ENCODE results near the gene DNAH2.

DNA sequence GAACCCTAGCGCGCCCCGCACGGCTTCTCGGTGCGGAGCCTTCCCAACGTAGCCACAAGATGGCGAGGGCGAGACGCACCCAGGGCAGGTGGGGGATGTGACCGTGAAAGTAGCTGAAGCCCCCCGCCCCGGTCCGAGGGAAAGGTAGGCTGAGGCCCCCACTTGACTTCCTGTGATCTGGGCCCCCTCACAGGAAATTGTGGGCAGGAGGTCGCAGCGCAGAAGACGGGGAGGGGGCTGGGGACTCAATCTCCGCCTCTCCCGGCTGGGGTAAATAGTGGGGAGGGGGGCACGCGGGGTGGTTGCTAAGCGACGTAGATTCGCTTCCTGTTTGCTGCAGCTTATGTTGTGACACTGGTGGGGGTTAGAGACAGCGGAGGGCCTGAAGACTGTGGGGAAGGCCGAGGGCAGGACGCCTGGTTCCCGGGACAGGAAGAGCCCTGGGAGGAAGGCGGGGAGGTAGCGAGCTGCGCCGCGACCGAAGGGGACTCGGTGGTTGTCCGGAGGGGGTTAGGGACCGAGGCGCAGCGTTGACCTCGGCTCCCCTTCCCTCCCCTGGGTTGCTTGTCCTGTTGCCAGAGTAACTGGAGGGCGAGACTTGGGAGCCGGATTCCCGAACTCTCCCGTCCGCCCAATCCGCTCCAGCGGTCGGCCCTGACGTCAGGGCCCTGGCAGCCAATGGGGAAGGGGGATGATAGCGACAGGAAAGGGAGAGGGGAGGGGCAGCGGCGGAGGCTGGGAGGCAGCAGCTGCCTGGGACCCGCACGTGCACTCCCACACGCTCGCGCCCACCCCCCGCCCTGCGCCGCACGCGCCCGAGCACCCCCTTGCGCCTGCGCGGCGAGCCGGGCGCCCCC lies 117.6 kb downstream of the DNAH2 start:
- TF ChIP-seq CTCF (conservative IDR thresholded peaks at IDR 0.05 in 1 of 2, IDR thresholded peaks at IDR 0.05 in 1 of 2; ENCODE audit: extremely low read depth in 1 of 2, insufficient read depth in 1 of 2, low read depth in 1 of 2, low read length in 2 of 2), result peak; percentile 52 to 90
- no peak for TF ChIP-seq EZH2 (IDR thresholded peaks at IDR 0.05; ENCODE audit: borderline replicate concordance, low read length)

Measured in mammary epithelial cell (primary cell).